A673 (cell line): ENCODE measurements around the gene SIX1. TPM values are rescaled to one million over a fixed set of nuclear protein-coding genes. Genes with fewer than 3 reads are reported as not detected.

Source experiments
- Bru-seq: library from RNA; stranded (reverse); fragments of 400-500 nt; gene quantifications from one replicate; lab custom pipeline; 2021; lab: Mats Ljungman, UMichigan
- BruChase-seq, 2 experiments: library from RNA; stranded (reverse); fragments of 400-500 nt; gene quantifications; one replicate each; lab custom pipeline; 2021; lab: Mats Ljungman, UMichigan
- BruUV-seq: library from RNA; stranded (reverse); fragments of 400-500 nt; replicated peaks from 2 replicates; lab custom pipeline; 2021; lab: Mats Ljungman, UMichigan
- CTCF ChIA-PET: fragments of 300-600 bp; sonication (Branson Sonifier 250); formaldehyde crosslinking; loops from one replicate; lab custom pipeline; 2022; ENCODE audit warnings: antibody characterized with exemption; lab: Charles Lee
- POLR2A ChIA-PET: fragments of 300-600 bp; sonication (Branson Sonifier 250); formaldehyde crosslinking; loops from one replicate; lab custom pipeline; 2022; ENCODE audit warnings: antibody characterized with exemption; ENCODE audit not compliant: low non-redundant PET; lab: Charles Lee
- DNase-seq: peaks from one replicate; pipeline ENCODE4 v3.0.0-alpha.2; 2015; ENCODE audit warnings: low spot score
- H3K27ac ChIP-seq: fragments of 200-600 bp; sonication (generic); 2 replicates; pipeline ENCODE4 v1.5.1; 2016; ENCODE audit warnings: mixed run types, low read depth, mild to moderate bottlenecking, mixed read lengths, antibody characterized with exemption, low read length; ENCODE audit not compliant: poor library complexity, severe bottlenecking
- H3K27me3 ChIP-seq: fragments of 200-600 bp; sonication (generic); replicated peaks from 2 replicates; pipeline ENCODE4 v1.6.1; 2017; ENCODE audit warnings: mixed run types, low read depth, mild to moderate bottlenecking, mixed read lengths, antibody characterized with exemption, low read length; ENCODE audit not compliant: insufficient read depth, poor library complexity
- H3K36me3 ChIP-seq: fragments of 200-600 bp; sonication (generic); 2 replicates; pipeline ENCODE4 v1.6.1; 2016; ENCODE audit warnings: mixed run types, mild to moderate bottlenecking, mixed read lengths, antibody characterized with exemption, low read length; ENCODE audit not compliant: insufficient read depth, poor library complexity, severe bottlenecking
- H3K4me1 ChIP-seq: fragments of 200-600 bp; sonication (generic); 2 replicates; pipeline ENCODE4 v1.6.1; 2017; ENCODE audit warnings: mixed run types, mild to moderate bottlenecking, mixed read lengths, antibody characterized with exemption, low read length; ENCODE audit not compliant: insufficient read depth, poor library complexity, severe bottlenecking
- H3K4me3 ChIP-seq: fragments of 200-600 bp; sonication (generic); 2 replicates; pipeline ENCODE4 v1.5.1; 2016; ENCODE audit warnings: low read depth, mixed run types, mild to moderate bottlenecking, mixed read lengths, low read length; ENCODE audit not compliant: poor library complexity, severe bottlenecking
- H3K9me3 ChIP-seq: fragments of 200-600 bp; sonication (generic); 2 replicates; pipeline ENCODE4 v1.6.1; 2016; ENCODE audit warnings: mixed run types, low read depth, mild to moderate bottlenecking, mixed read lengths, antibody characterized with exemption, low read length; ENCODE audit not compliant: poor library complexity, severe bottlenecking
- CTCF ChIP-seq: fragments of 300-800, 200-600 bp; sonication (generic); conservative IDR thresholded peaks from 2 replicates; pipeline ENCODE4 v1.5.1; 2017; ENCODE audit warnings: low read depth, mild to moderate bottlenecking, antibody characterized with exemption, low read length, moderate library complexity, mixed read lengths
- EZH2 ChIP-seq: fragments of 200-600 bp; sonication (generic); IDR thresholded peaks from 2 replicates; pipeline ENCODE4 v1.6.1; 2017; ENCODE audit warnings: borderline replicate concordance, low read depth, mild to moderate bottlenecking, mixed read lengths, antibody characterized with exemption, low read length; ENCODE audit not compliant: poor library complexity, severe bottlenecking
- intact Hi-C: fragments of 100-400 bp; cut with micrococcal nuclease; formaldehyde crosslinking; loops from one replicate; pipeline ENCODE4 v1.10.0; 2022; ENCODE audit not compliant: unreplicated experiment
- long read RNA-seq: library from polyadenylated mRNA; stranded (forward); transcript quantifications from one replicate; pipeline ENCODE4 v2.0.0, GENCODE V29; 2022
- total RNA-seq: library from RNA; stranded (reverse); gene quantifications from 2 replicates; pipeline ENCODE4 v1.2.3, GENCODE V29; 2021

The SIX1 gene
- total RNA-seq (24.0 and 25.0 TPM in 2 replicates), Bru-seq, nascent RNA (percentile 68 among the genes with signal in this experiment), BruChase-seq, experiment 1, labeled RNA remaining after a 2-hour chase (percentile 82 among the genes with signal in this experiment), BruChase-seq, experiment 2, labeled RNA remaining after a 6-hour chase (percentile 55 among the genes with signal in this experiment)
- long read RNA-seq, transcript SIX1-201 (2 exons, 3,996 nt) = major isoform, 35 of 42 reads
- long read RNA-seq, partial matches to known transcripts = 2 of 42 reads
- long read RNA-seq, other reads (novel, unspliced or antisense) = 5 of 42 reads

DNA sequence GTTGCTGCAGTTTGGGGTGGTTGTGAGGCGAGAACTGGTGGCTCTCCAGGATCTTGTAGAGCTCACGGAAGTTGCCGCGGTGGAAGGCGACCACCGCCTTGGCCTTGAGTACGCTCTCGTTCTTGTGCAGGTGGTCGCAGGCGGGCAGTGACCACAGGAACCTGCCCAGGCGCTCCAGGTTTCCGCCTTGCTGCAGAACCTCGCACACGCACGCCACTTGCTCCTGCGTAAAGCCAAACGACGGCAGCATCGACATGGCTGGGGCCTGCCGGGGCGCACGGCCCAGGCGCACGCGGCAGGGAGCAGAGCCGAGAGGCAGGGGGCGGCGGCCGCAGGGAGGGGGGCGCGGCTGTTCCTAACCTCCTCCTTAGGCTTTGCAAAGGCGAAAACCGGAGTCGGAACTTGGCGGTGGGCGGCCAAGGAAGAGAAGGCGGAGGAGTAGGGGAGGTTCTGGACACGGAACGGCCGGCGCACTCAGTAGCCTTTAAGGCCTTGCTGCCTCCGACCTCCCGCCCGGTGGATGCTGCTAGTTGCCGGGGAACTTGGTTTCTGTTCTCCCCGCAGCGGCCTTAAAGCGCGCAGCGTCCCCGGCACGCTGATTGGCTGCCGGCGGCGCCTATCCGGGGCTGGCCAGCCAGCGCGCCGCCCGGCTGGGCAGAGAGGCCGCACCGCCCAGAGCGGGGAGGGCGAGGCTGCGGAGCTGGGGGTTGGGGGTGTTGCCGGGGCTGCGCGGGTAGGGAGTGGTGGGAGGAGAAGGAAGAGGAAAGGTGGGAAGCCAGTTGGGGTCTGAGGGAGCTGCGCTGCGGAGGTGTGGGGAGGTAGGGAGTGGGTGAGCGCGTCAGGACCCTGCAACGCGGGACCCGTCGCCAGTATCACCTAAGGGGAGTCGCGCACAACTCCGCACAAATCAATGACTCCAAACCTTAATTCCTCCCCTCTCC lies at the start of gene SIX1:
Gene SIX1, minus strand, starts transcription at position 544 of the 941 bp plus-strand sequence. Its CDS starts 288 bp downstream, at position 256.
- POLR2A ChIA-PET = interaction anchor here (0.6 kb wide), 1 partner anchor 60 kb away, joined by 3 read pairs; no protein-coding TSS in a partner anchor
- peak; percentile 94 for DNase-seq
- intact Hi-C loops = loop anchor here (2.0 kb wide), 2 partner anchors 74 to 380 kb away; no protein-coding TSS in a partner anchor

GRCh38 chr14:60695327-60695726 lies 46.0 kb upstream of the SIX1 start:
- H3K36me3 ChIP-seq = no peaks in the 10 kb centered on the region
- CTCF ChIA-PET = no interaction called here
- DNase-seq = no peak
- H3K9me3 ChIP-seq = no peaks in the 10 kb centered on the region
- TF ChIP-seq EZH2 (no peak), CTCF (no peak)
- no peak overlapping the region for H3K4me3 ChIP-seq
- H3K4me1 ChIP-seq = no peaks in the 10 kb centered on the region
- intact Hi-C loops = no loop called here
- no peaks in the 10 kb centered on the region for H3K27me3 ChIP-seq
- BruUV-seq = no TSS peak
- POLR2A ChIA-PET = no interaction called here
- H3K27ac ChIP-seq = no peak overlapping the region

More for the DNA sequence above, at the start of gene SIX1:
- BruUV-seq = TSS peak; percentile 41
- TF ChIP-seq EZH2 = no peak
- CTCF ChIA-PET = no interaction called here
- Histone ChIP-seq H3K4me1 (peaks cover 21% of the 10 kb centered on the region), H3K4me3 (peak within 1 kb of the TSS; percentile 78), H3K9me3 (no peaks in the 10 kb centered on the region), H3K27ac (peak within 1 kb of the TSS; percentile 78), H3K27me3 (no peaks in the 10 kb centered on the region), H3K36me3 (peaks cover 12% of the 10 kb centered on the region)

DNA sequence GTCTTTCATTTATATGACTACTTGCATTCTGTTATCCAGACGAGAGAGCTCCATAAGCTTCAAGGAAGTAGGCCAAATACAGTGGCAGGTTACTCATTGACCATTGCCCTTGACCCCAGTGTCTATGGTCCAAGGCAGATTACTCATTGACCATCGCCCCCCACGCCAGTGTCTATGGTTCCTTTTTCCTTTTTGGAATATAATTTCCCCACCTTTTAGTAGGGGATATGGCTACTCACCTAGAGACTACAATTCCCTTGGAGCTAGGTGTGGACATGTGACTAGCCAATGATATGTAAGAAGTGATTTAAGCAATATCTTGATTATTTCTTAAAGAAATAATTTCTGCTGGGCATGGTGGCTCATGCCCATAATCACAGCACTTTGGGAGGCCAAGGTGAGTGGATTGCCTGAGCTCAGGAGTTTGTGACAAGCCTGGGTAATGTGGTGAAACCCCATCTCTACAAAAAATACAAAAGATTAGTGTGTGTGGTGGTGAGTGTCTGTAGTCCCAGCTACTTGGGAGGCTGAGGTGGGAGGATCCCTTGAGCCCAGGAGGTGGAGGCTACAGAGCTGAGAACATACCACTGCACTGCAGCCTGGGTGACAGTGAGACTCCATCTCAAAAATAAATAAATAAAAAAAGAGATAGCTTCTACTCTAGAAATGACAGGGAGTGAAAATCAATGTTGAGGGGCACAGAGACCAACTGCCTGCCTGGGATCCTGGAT lies 42.3 kb upstream of the SIX1 start:
- Histone ChIP-seq H3K4me1 (no peaks in the 10 kb centered on the region), H3K4me3 (no peak overlapping the region), H3K9me3 (no peaks in the 10 kb centered on the region), H3K36me3 (no peaks in the 10 kb centered on the region), H3K27me3 (no peaks in the 10 kb centered on the region), H3K27ac (no peak overlapping the region)
- DNase-seq = no peak
- intact Hi-C loops = no loop called here
- CTCF ChIA-PET = no interaction called here
- TF ChIP-seq EZH2 = no peak
- no peak for TF ChIP-seq CTCF
- no TSS peak for BruUV-seq
- POLR2A ChIA-PET = no interaction called here
